Tibial nerve (tissue), 4 donors: ENCODE measurements around the gene HDGFL3. TPM values are rescaled to one million over a fixed set of nuclear protein-coding genes. Genes with fewer than 3 reads are reported as not detected.

Experiments used
- DNase-seq, 2 donors: peaks; one replicate each; pipeline ENCODE4 v3.0.0-alpha.2; 2019; ENCODE audit warnings: low spot score in 2 of 2
- H3K27ac ChIP-seq, 4 donors: fragments of 200-600 bp; sonication (generic) in 3 of 4; one replicate each; pipeline ENCODE4 v1.5.1; 2017 to 2019; ENCODE audit warnings: mild to moderate bottlenecking in 1 of 4
- H3K27me3 ChIP-seq, 2 donors: fragments of 200-600 bp; sonication (generic) in 1 of 2; one replicate each; pipeline versions ENCODE4 v1.5.1 to v1.6.0; 2017 to 2019
- H3K36me3 ChIP-seq, 3 donors: fragments of 200-600 bp; sonication (generic); one replicate each; pipeline ENCODE4 v1.5.1; 2018 to 2019
- H3K4me1 ChIP-seq, 4 donors: fragments of 200-600 bp; sonication (generic) in 3 of 4; one replicate each; pipeline ENCODE4 v1.5.1; 2017 to 2019
- H3K4me3 ChIP-seq, 4 donors: fragments of 200-600 bp; sonication (generic) in 3 of 4; one replicate each; pipeline ENCODE4 v1.5.1; 2017 to 2019; ENCODE audit warnings: mild to moderate bottlenecking in 1 of 4, moderate library complexity in 1 of 4
- H3K9me3 ChIP-seq, 4 donors: fragments of 200-600 bp; sonication (generic) in 3 of 4; one replicate each; pipeline ENCODE4 v1.5.1; 2017 to 2019
- EP300 ChIP-seq, 2 donors: sonication (generic); formaldehyde crosslinking; IDR thresholded peaks; one replicate each; pipeline ENCODE4 v1.6.1; 2017; ENCODE audit warnings: antibody characterized with exemption in 2 of 2, mild to moderate bottlenecking in 1 of 2
- POLR2A ChIP-seq, 2 donors: fragments of 450-650 bp; IDR thresholded peaks; one replicate each; pipeline ENCODE4 v1.6.1; 2017; ENCODE audit warnings: antibody characterized with exemption in 2 of 2, mild to moderate bottlenecking in 2 of 2, moderate library complexity in 2 of 2
- WGBS, 2 donors: methylation state at CpG; one replicate each; pipeline ENCODE4 v1.1.5; 2018; 5-methylcytosine and 5-hydroxymethylcytosine counted together
- total RNA-seq, 4 donors: library from RNA; depleted of rRNA; stranded (reverse); fragments of >200 nt; gene quantifications; one replicate each; pipeline ENCODE4 v1.1.0, GENCODE V29; 2016
- TF ChIP-seq, protein P1 (sequence below), 5 experiments: fragments of 200-600 bp in 3 of 5; fragments of 450-650 bp in 2 of 5; sonication (generic) in 3 of 5; IDR thresholded peaks; one replicate each; pipeline ENCODE4 v1.5.1; 2016 to 2019; ENCODE audit warnings: antibody characterized with exemption in 5 of 5, mild to moderate bottlenecking in 3 of 5, moderate library complexity in 2 of 5

Gene HDGFL3
- total RNA-seq, 4 donors from 2014 or later = 25.6 to 54.8 (median 43.4) TPM

DNA sequence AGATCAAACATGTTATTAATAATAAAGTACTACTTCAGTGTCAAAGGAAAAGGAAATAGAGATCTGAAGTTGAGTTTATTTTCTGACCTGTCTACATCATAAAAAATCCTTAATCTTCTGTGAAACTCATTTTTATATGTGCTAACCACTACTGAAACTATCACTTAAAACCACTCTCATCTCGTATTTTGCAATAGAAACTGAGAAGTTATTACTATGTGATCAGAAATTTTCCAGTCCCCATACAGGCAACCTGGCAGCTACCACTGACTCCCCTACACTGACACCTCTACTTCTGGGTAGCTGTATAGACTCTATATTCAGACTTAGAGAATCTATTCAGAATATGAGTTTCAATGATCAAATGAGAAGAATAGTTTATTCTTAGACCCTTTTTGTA is 8.3 kb downstream of the HDGFL3 start:
- TF ChIP-seq, protein P1, sequence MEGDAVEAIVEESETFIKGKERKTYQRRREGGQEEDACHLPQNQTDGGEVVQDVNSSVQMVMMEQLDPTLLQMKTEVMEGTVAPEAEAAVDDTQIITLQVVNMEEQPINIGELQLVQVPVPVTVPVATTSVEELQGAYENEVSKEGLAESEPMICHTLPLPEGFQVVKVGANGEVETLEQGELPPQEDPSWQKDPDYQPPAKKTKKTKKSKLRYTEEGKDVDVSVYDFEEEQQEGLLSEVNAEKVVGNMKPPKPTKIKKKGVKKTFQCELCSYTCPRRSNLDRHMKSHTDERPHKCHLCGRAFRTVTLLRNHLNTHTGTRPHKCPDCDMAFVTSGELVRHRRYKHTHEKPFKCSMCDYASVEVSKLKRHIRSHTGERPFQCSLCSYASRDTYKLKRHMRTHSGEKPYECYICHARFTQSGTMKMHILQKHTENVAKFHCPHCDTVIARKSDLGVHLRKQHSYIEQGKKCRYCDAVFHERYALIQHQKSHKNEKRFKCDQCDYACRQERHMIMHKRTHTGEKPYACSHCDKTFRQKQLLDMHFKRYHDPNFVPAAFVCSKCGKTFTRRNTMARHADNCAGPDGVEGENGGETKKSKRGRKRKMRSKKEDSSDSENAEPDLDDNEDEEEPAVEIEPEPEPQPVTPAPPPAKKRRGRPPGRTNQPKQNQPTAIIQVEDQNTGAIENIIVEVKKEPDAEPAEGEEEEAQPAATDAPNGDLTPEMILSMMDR (IDR thresholded peaks at IDR 0.05) = no peak
- TF ChIP-seq POLR2A (IDR thresholded peaks at IDR 0.05) = no peak
- TF ChIP-seq EP300 (IDR thresholded peaks at IDR 0.05) = no peak
- H3K27me3 ChIP-seq = no peaks in the 10 kb centered on the region
- H3K4me1 ChIP-seq = peaks cover 0 to 41% (median 3%) of the 10 kb centered on the region in 4 donors
- no peaks in the 10 kb centered on the region for H3K9me3 ChIP-seq
- H3K4me3 ChIP-seq = no peak overlapping the region
- WGBS, 2 donors = 81 to 86% methylated on average over 1 of the region's 1 CpG
- no peak overlapping the region for H3K27ac ChIP-seq
- H3K36me3 ChIP-seq = no peaks in the 10 kb centered on the region
- DNase-seq = no peak

DNA sequence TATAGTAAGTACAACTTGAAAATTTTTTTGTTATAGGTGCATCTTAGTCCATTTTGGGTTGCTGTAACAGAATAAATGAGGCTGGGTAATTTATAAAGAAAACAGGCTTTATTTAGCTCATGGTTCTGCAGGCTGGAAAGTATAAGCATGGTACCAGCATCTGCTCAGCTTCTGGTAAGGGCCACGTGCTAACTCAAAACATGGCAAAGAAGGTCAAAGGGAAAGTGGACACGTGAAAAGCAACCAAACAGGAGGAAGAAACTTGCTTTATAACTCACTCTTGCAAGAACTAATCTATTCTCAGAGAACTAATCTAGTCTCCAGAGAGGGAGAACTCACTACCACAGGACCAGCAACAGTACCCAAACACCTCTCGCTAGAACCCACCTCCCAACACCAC is 9.1 kb downstream of the HDGFL3 start:
- 71 to 83% methylated on average over 3 of the region's 3 CpGs for WGBS, 2 donors
- no peaks in the 10 kb centered on the region for H3K27me3 ChIP-seq
- no peak for TF ChIP-seq EP300 (IDR thresholded peaks at IDR 0.05)
- TF ChIP-seq POLR2A (IDR thresholded peaks at IDR 0.05) = no peak
- TF ChIP-seq, protein P1 (IDR thresholded peaks at IDR 0.05) = no peak
- H3K27ac ChIP-seq = no peak overlapping the region
- no peak overlapping the region for H3K4me3 ChIP-seq
- DNase-seq = no peak
- H3K9me3 ChIP-seq = no peaks in the 10 kb centered on the region
- peaks cover 0 to 37% (median 3%) of the 10 kb centered on the region in 4 donors for H3K4me1 ChIP-seq
- no peaks in the 10 kb centered on the region for H3K36me3 ChIP-seq

DNA sequence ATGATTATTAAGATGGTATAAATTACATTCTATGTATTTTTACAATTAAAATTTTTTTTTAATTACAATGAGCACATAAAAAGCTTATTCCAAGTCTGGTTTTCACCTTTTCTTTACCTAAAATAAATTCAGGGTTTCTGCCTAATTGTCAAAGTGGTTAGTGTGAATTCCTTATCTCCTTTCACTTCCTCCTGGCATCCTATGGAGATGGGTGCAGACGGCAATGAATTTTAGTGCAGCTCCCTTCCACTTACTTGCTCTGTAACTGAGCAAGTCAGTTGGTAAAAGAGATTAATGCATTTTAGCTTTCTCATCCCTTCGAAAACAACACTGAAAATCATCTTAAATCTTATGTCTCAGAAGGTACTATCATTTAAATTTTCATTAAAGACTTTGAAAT is 13.1 kb downstream of the HDGFL3 start:
- WGBS, 2 donors = 86 to 87% methylated on average over 2 of the region's 2 CpGs

DNA sequence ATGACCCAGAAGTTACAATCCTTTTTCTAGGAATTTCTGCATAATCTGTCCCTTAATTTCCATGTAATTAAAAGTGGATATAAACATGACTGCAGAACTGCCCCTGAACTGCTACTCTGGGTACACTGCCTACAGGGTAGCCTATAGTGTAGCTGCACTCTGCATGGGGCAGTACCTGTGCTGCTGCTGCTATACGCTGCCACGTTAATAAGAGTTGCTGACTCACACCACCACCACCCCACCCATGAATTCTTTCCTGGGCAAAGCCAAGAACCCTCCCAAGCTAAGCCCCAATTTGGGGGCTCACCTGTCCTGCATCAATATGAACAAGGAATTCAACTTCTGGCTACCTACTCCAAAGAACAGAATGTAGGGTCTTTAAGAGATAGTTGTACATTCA is 13.9 kb downstream of the HDGFL3 start:
- Histone ChIP-seq H3K4me1 (peaks cover 0 to 9% (median 0%) of the 10 kb centered on the region in 4 donors), H3K9me3 (no peaks in the 10 kb centered on the region), H3K4me3 (no peak overlapping the region), H3K36me3 (no peaks in the 10 kb centered on the region), H3K27ac (no peak overlapping the region), H3K27me3 (no peaks in the 10 kb centered on the region)
- WGBS, 2 donors = 93 to 97% methylated on average over 2 of the region's 2 CpGs
- TF ChIP-seq POLR2A (IDR thresholded peaks at IDR 0.05) = no peak
- TF ChIP-seq, protein P1 (IDR thresholded peaks at IDR 0.05) = no peak
- TF ChIP-seq EP300 (IDR thresholded peaks at IDR 0.05) = no peak
- no peak for DNase-seq

More for the DNA sequence above, 13.1 kb downstream of the HDGFL3 start:
- Histone ChIP-seq H3K27ac (no peak overlapping the region), H3K4me3 (no peak overlapping the region), H3K4me1 (peaks cover 0 to 9% (median 0%) of the 10 kb centered on the region in 4 donors), H3K9me3 (no peaks in the 10 kb centered on the region), H3K27me3 (no peaks in the 10 kb centered on the region), H3K36me3 (no peaks in the 10 kb centered on the region)
- no peak for TF ChIP-seq EP300 (IDR thresholded peaks at IDR 0.05)
- no peak for TF ChIP-seq POLR2A (IDR thresholded peaks at IDR 0.05)
- TF ChIP-seq, protein P1 (IDR thresholded peaks at IDR 0.05) = no peak
- DNase-seq = no peak

DNA sequence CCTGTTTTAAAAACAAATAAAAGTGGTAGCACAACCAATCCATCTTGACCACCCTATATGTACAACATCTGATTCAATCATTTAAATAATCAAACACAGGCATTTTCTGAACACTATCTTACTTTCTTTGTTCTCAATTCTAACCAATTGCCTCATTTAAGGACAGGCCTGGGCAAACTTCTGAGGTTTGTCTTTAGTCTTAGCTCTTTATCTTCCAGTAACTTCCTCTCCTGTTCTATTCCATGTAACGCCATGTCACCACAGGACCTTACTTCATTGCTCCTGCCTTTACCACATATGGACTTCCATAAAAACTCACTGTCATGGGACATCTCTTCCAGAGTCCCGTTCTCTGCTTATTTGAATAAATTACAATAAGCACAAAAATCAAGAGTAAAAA is 14.9 kb downstream of the HDGFL3 start:
- Histone ChIP-seq H3K4me1 (peaks cover 0 to 5% (median 0%) of the 10 kb centered on the region in 4 donors), H3K27me3 (no peaks in the 10 kb centered on the region), H3K9me3 (no peaks in the 10 kb centered on the region), H3K27ac (no peak overlapping the region), H3K4me3 (no peak overlapping the region), H3K36me3 (no peaks in the 10 kb centered on the region)
- WGBS, 2 donors = 93 to 94% methylated on average over 2 of the region's 2 CpGs
- TF ChIP-seq EP300 (IDR thresholded peaks at IDR 0.05) (no peak), POLR2A (IDR thresholded peaks at IDR 0.05) (no peak)
- TF ChIP-seq, protein P1 (IDR thresholded peaks at IDR 0.05) = no peak
- DNase-seq = no peak
